GM18502 (cell line): ENCODE measurements around the gene LPAR3.

ENCODE experiments used
- ATAC-seq: cut with Tn5 transposase; IDR thresholded peaks from one replicate; pipeline ENCODE4 v1.9.1; 2021; ENCODE audit warnings: mild to moderate bottlenecking; ENCODE audit not compliant: unreplicated experiment, poor library complexity

LPAR3 gene

GRCh38 chr1:84834419-84835064 is 58.5 kb downstream of the LPAR3 start:
- ATAC-seq, result no peak

GRCh38 chr1:84833194-84833593 is 59.8 kb downstream of the LPAR3 start:
- no peak for ATAC-seq

- no peak for ATAC-seq
Observed at GRCh38 chr1:84830136-84830535, 62.9 kb downstream of the LPAR3 start.

GRCh38 chr1:84827976-84828375 is 65.0 kb downstream of the LPAR3 start:
- ATAC-seq, result no peak

- ATAC-seq, result no peak
Observed at GRCh38 chr1:84827555-84827954, 65.5 kb downstream of the LPAR3 start.

- no peak for ATAC-seq
Observed at GRCh38 chr1:84825161-84825560, 67.8 kb downstream of the LPAR3 start.

DNA sequence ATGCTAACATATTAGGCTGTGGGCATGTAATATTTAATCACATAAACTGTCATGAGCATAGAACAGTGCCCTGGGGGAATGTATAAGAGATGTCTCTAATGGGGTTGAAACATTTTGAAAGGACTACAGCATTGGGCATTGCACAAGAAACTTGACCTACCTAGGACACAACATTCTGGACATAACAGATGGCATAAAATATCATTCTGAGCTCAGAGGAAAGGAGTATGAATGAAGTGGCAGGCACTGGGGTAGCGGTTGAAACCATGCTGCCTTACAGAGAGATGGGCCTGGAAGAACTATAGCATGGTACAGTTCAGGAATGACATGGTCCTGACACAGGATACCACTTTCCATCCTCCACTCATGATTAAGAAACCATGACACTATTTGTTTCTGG is 69.0 kb downstream of the LPAR3 start:
- no peak for ATAC-seq

DNA sequence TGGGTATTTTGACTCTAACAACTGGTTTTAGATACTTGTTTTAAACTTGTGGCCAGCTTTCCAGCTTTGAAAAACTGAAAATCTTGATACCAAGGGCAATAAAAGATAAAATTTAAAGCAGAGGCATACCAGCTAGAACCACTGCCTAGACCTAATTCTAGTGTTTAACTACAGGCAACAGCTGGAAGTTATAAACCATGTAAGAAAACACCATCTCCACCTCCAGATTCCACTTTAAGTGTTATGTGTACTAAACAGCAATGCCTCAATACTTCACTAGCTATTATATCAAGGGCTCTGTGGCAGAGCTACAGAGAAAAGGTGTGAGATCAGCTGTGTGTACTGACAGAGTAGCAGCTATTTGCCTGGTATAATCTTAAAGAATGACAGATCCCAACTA is 69.5 kb downstream of the LPAR3 start:
- ATAC-seq, result no peak

GRCh38 chr1:84810343-84810742 is 82.7 kb downstream of the LPAR3 start:
- ATAC-seq, result no peak

- no peak for ATAC-seq
Observed at GRCh38 chr1:84809023-84809422, 84.0 kb downstream of the LPAR3 start.

- no peak for ATAC-seq
Observed at GRCh38 chr1:84803604-84804003, 89.4 kb downstream of the LPAR3 start.

GRCh38 chr1:84802567-84803232 is 90.3 kb downstream of the LPAR3 start:
- no peak for ATAC-seq

DNA sequence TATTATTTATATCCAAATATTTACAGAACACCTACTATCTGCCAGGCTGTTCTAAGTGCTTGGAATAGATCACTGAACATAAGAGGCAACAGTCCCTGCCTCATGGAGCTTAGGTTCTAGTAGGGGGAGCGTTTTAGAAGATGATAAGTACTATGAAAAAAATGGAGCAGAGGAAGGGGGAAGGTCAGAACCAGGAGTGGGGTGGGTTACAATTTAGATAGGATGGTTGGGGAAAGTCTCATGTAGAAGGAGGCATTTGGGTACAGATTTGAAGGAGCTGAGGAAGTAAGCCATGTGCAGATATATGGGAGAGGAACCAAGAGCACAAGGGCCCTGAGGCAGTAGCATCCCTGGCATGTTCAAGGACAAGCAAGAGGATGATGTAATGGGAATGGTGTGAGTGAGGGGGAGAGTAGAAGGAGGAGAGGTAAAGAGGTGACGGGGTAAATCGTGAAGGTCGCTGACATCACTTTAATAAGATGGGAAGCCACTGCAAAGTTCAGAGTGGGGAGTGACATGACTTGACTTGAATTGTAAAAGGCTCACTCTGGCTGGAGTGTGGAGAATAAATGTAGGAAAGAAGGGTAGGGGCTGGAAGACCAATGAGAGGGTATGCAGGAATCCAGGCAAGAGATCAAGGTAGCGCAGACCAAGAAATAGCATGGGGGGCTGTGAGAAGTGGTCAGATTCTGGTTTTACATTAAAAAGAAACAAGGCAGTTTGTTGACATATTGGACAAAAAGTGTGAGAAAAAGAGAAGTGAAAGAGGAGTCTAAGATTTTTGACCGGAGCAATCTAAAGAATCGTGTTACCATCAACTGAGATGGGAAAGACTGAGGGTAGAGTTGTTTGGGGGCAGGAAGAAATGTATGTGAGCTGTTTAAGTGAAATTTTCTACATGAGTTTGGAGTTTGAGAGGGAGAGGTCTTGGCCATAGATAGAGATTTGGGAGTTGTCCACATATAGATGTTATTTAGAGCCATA is 92.6 kb downstream of the LPAR3 start:
- ATAC-seq, result peak; percentile 46

DNA sequence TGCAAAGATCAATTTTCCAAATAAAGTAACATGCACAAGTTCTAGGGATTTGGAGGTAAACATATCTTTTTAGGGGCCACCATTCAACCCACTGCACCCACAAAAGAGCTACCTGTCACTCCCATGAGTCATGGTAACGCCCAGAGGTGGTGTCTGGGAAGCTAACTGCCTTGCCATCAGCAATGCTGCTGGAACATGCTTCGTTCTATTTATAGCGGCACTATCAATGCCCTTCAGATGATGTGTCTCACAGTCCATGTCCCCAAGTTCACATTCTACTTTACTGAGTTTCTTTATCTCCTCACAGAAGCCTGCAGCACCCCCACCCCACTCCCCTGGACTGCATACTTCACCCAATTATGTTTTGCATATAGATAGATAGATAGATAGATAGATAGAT is 95.4 kb downstream of the LPAR3 start:
- ATAC-seq, result no peak

DNA sequence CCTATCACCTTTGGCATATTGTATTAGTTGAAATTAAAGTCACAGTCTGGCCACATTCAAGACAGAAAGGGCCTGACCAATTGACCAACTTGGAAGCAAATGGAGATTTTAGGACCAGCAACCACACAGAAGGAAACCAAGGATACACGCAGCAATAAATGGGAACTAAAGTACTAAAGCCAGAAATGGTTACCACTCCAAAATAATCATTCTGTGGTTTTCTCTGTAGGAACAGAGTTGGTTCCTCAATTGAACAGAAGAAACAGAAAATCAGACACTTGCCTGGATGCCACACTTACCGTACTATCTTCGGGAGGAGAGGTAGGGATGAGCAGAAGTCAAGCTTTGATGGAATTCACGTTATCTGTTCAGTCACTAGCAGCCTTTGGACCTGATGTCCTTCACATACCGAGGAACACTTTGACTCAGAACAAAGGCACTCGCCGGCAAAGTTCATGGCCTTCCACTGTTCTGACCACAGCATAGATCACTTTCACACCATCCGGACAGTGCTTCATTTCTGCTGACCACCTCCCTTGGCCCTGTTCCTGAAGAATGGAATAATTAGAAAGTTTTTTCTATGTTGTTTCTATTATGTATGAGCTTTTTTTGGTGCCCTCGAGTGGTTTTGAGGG is 96.9 kb downstream of the LPAR3 start:
- ATAC-seq, result no peak

GRCh38 chr1:84795213-84795612 is 97.8 kb downstream of the LPAR3 start:
- ATAC-seq, result no peak

DNA sequence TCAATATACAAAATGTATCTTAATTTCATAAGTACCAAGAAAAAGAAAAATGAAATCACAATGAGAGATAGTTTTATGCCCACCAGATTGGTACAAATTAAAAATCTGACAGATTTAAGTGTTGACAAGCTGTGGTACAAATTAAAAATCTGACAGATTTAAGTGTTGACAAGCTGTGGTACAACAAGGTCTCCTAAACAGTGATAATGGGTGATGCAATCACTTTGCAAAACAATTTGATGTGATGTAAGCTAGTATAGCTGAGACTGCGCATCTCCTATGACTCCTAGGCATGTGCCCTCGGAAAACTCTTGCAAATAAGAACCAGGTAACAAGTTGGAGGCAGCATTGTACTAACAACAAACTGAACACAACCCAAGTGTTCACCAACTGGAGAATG is 100.6 kb downstream of the LPAR3 start:
- no peak for ATAC-seq

- ATAC-seq, result no peak
Observed at GRCh38 chr1:84789014-84789413, 104.0 kb downstream of the LPAR3 start.

- ATAC-seq, result no peak
Observed at GRCh38 chr1:84785271-84786036, 107.6 kb downstream of the LPAR3 start.

- no peak for ATAC-seq
Observed at GRCh38 chr1:84782881-84783280, 110.1 kb downstream of the LPAR3 start.
